Urothelium cell line (cell line): Measurements from ENCODE around the gene TOLLIP.

ENCODE experiments used
- DNase-seq: peaks from one replicate; pipeline ENCODE4 v3.0.0; 2011; ENCODE audit warnings: low spot score, mixed read lengths
- FAIRE-seq: peaks from 2 replicates; lab custom pipeline; 2011; peaks lifted over from hg19 to GRCh38; lab: Jason Lieb, UNC

TOLLIP gene

DNA sequence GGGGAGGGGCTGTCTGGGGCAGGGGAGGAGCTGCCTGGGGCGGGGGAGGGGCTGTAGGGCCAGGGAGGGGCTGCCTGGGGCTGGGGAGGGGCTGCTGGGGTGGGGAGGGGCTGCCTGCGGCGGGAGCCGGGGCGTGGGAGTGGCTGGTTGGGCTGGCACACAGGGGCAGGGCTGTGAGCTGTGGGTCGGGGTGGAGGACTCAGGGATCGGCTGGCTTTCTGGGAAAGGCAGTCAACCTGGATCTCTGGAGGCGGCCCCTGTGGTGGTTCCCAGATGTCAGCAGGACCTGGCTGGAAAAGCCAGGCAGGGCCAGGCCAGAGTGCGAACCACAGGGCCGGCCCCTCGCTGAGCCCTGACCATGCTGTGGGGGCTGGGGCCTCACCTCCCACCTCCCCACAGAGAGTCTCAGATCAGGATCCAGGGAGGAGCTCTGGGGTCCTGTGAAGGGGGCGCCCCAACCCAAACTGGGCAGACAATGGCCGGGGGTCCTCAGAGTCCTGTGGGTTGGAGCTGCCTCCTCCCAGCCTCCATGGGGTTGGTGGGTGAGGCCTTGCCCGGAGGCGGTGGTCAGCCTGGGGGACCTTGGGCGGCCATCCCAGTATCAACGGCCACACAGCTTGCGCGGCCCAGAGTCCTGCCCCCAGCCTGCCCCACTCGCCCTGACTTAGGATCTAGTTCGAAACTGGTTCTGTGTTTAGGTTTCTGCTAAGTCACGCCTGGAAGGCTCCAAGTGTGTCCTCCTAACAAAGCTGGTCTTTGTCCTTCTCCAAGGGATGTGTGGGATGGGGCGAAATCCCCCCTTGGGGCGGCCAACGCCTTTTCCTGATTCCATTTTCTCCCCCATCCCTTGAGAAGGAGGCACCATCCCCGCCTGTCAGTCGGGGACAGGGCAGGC is 84.7 kb downstream of the TOLLIP start:
- no peak for DNase-seq
- no peak for FAIRE-seq
